GM12891 (cell line): ENCODE data around the gene HSFX4.

Source experiments
- PAX5 ChIP-seq: IDR thresholded peaks from 2 replicates; pipeline ENCODE4 v1.6.1; 2011; ENCODE audit warnings: low read length, moderate library complexity, mild to moderate bottlenecking; ENCODE audit not compliant: insufficient read depth, severe bottlenecking
- POLR2A ChIP-seq: IDR thresholded peaks from 2 replicates; pipeline ENCODE4 v1.6.1; 2011; ENCODE audit warnings: low read depth, low read length, control low read depth
- POLR2AphosphoS5 ChIP-seq: IDR thresholded peaks from 2 replicates; pipeline ENCODE4 v1.6.1; 2011; ENCODE audit warnings: low read depth, low read length, control low read depth
- POU2F2 ChIP-seq: IDR thresholded peaks from 2 replicates; pipeline ENCODE4 v1.6.1; 2011; ENCODE audit warnings: low read depth, mild to moderate bottlenecking, control low read depth, low read length, moderate library complexity
- SPI1 ChIP-seq: IDR thresholded peaks from 2 replicates; pipeline ENCODE4 v1.6.1; 2011; ENCODE audit warnings: low read depth, low read length, control low read depth
- TAF1 ChIP-seq: IDR thresholded peaks from 2 replicates; pipeline ENCODE4 v1.6.1; 2011; ENCODE audit warnings: low read depth, low read length, control low read depth

- no peak for TF ChIP-seq SPI1
- TF ChIP-seq TAF1: no peak
- no peak for TF ChIP-seq POLR2A
- no peak for TF ChIP-seq POLR2AphosphoS5
- TF ChIP-seq POU2F2: no peak
- no peak for TF ChIP-seq PAX5
Measured at GRCh38 chrX:149948016-149948415, 18.6 kb downstream of the HSFX4 start.
